ENCODE data around the gene MLKL. TPM values are rescaled to one million over a fixed set of nuclear protein-coding genes. Genes with fewer than 3 reads are reported as not detected.

MLKL gene
- total and polyA plus RNA-seq, 2 of the 13 experiments (the other 11 are each of a cell fraction or from before 2014, with no cell fraction given) = 6.4 to 10.7 TPM

DNA sequence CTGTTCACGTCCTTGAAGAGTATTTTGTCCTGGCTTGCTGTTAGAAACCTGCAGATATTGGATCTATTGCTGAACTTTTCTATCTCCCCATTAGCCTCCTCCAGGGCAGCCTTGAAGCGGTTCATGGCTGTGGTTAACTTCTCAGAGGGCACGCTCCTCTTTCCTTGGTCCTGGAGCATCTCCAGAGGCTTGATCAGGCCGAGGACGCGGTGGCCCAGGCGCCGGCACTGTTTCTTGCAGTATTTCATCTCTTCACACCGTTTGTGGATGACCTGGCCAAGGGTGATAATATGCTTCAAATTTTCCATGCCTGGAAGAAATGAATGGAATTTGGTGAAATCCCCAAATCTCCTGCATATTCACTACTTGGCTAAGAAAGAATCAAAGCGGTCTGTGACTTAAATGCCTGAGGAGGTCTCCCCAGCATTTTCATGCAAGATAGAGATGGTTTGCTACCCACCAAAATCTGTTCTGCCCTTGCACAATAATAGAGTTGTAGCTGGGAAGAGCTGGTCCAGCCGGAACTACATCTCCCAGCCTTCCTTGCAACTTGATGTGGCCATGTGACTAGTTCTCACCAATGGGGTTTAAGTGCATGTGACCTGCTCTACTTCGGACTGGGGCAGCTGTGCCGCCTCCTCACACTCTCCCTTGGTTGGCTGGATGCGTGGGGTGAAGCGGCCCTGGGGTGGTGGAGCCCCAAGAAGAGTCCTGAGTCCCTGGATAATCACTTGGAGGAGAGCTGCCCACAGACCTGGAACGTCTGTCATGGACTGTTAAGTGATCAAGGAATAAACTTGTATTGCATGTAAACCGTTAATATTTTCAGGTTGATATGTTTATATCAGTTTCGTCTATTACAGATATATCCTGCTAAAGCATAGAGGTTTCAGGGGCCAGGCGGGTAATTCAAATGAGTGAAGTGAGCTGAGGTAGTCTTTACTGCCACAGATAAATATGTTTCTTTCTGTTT is 4.9 kb downstream of the MLKL start (continued):
- TF ChIP-seq HNRNPK (IDR thresholded peaks at IDR 0.05; ENCODE audit: low read depth, low read length, poor library complexity, severe bottlenecking) (no peak), NBN (conservative IDR thresholded peaks at IDR 0.05) (no peak), ZNF343 (CRISPR knock-in tag; IDR thresholded peaks at IDR 0.05) (no peak), RFXANK (CRISPR knock-in tag; IDR thresholded peaks at IDR 0.05) (peak; percentile 79; the same call in 1 of the 2 replicates), ZNF547 (CRISPR knock-in tag; IDR thresholded peaks at IDR 0.05) (peak; percentile 54; the same call in 1 of the 2 replicates), ZNF619 (CRISPR knock-in tag; IDR thresholded peaks at IDR 0.05) (0 out of 2 replicates have a peak, but pooled peaks have one; percentile 87), ZNF292 (CRISPR knock-in tag; IDR thresholded peaks at IDR 0.05; ENCODE audit: borderline replicate concordance, low read depth) (no peak), HOXA7 (CRISPR knock-in tag; IDR thresholded peaks at IDR 0.05) (no peak), FOXO1 (CRISPR knock-in tag; IDR thresholded peaks at IDR 0.05) (no peak), DNMT1 (CRISPR knock-in tag; IDR thresholded peaks at IDR 0.05) (no peak), PAX8 (CRISPR knock-in tag; IDR thresholded peaks at IDR 0.05; ENCODE audit: borderline replicate concordance) (no peak), SSRP1 (CRISPR knock-in tag; IDR thresholded peaks at IDR 0.05) (no peak), GATA4 (IDR thresholded peaks at IDR 0.05; ENCODE audit: borderline replicate concordance, low read depth) (peak; percentile 21; the same call in 1 of the 2 replicates), ZFP82 (CRISPR knock-in tag; IDR thresholded peaks at IDR 0.05; ENCODE audit: borderline replicate concordance) (no peak), YEATS2 (CRISPR knock-in tag; IDR thresholded peaks at IDR 0.05; ENCODE audit: borderline replicate concordance) (peak; percentile 87; the same call in 1 of the 2 replicates), ZNF331 (CRISPR knock-in tag; IDR thresholded peaks at IDR 0.05) (peak; percentile 25; the same call in 1 of the 2 replicates)
- TF ChIP-seq, protein P1, sequence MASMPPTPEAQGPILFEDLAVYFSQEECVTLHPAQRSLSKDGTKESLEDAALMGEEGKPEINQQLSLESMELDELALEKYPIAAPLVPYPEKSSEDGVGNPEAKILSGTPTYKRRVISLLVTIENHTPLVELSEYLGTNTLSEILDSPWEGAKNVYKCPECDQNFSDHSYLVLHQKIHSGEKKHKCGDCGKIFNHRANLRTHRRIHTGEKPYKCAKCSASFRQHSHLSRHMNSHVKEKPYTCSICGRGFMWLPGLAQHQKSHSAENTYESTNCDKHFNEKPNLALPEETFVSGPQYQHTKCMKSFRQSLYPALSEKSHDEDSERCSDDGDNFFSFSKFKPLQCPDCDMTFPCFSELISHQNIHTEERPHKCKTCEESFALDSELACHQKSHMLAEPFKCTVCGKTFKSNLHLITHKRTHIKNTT (CRISPR knock-in tag; IDR thresholded peaks at IDR 0.05) = no peak
- TF ChIP-seq, protein P2, sequence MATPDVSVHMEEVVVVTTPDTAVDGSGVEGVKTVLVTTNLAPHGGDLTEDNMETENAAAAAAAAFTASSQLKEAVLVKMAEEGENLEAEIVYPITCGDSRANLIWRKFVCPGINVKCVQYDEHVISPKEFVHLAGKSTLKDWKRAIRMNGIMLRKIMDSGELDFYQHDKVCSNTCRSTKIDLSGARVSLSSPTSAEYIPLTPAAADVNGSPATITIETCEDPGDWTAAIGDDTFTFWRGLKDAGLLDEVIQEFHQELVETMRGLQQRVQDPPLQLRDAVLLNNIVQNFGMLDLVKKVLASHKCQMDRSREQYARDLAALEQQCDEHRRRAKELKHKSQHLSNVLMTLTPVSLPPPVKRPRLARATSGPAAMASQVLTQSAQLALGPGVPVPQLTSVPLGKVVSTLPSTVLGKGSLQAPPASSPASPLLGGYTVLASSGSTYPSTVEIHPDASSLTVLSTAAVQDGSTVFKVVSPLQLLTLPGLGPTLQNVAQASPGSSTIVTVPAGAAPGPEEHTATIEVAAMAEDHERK (CRISPR knock-in tag; IDR thresholded peaks at IDR 0.05; ENCODE audit: low read depth) = no peak
- TF ChIP-seq, protein P3, sequence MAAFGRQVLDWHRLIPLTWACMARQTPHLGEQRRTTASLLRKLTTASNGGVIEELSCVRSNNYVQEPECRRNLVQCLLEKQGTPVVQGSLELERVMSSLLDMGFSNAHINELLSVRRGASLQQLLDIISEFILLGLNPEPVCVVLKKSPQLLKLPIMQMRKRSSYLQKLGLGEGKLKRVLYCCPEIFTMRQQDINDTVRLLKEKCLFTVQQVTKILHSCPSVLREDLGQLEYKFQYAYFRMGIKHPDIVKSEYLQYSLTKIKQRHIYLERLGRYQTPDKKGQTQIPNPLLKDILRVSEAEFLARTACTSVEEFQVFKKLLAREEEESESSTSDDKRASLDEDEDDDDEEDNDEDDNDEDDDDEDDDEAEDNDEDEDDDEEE (CRISPR knock-in tag; IDR thresholded peaks at IDR 0.05) = no peak
- TF ChIP-seq, protein P4, sequence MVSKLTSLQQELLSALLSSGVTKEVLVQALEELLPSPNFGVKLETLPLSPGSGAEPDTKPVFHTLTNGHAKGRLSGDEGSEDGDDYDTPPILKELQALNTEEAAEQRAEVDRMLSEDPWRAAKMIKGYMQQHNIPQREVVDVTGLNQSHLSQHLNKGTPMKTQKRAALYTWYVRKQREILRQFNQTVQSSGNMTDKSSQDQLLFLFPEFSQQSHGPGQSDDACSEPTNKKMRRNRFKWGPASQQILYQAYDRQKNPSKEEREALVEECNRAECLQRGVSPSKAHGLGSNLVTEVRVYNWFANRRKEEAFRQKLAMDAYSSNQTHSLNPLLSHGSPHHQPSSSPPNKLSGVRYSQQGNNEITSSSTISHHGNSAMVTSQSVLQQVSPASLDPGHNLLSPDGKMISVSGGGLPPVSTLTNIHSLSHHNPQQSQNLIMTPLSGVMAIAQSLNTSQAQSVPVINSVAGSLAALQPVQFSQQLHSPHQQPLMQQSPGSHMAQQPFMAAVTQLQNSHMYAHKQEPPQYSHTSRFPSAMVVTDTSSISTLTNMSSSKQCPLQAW (CRISPR knock-in tag; IDR thresholded peaks at IDR 0.05) = 0 out of 2 replicates have a peak, but pooled peaks have one; percentile 14
- TF ChIP-seq, protein P5, sequence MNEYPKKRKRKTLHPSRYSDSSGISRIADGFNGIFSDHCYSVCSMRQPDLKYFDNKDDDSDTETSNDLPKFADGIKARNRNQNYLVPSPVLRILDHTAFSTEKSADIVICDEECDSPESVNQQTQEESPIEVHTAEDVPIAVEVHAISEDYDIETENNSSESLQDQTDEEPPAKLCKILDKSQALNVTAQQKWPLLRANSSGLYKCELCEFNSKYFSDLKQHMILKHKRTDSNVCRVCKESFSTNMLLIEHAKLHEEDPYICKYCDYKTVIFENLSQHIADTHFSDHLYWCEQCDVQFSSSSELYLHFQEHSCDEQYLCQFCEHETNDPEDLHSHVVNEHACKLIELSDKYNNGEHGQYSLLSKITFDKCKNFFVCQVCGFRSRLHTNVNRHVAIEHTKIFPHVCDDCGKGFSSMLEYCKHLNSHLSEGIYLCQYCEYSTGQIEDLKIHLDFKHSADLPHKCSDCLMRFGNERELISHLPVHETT (CRISPR knock-in tag; conservative IDR thresholded peaks at IDR 0.05) = 0 out of 2 replicates have a peak, but pooled peaks have one; percentile 67

All from HepG2 (cell line).